ENCODE data around the gene PGD. TPM values are rescaled to one million over a fixed set of nuclear protein-coding genes. Genes with fewer than 3 reads are reported as not detected.

The PGD gene
- total and polyA plus RNA-seq, 2 donors (not counting 1 experiment from before 2014, with no cell fraction given) = 13.7 to 56.7 TPM

DNA sequence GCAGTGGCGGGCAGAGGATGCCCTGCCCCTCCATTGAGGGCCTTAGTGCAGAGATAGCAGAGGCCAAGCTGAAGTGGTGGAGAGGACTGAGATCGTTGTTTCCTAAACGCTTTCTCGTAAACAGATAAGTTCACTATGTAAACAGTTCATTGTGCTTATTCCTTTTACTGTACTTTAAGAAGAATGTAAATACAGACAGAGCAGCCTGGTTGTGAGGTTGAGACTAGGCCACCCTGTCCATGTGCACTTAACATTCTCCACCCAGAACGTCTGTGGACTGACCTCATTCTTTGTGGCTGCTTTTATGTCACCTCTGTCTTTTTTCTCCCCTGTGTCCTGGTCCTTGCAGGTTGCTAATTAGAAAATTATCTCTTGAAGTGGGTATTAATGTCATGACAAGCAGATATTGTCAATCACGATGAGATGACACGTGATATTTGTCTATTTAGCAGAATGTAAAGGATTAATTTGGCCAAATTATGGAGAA is 39.9 kb downstream of the PGD start:
- CTCF ChIA-PET = interaction anchor here (0.6 kb wide), 1 partner anchor 13 kb away, joined by 4 read pairs; no protein-coding TSS in a partner anchor
- H3K27ac Mint-ChIP-seq = no peak overlapping the region
- Histone ChIP-seq H3K4me3 (ENCODE audit: control extremely low read depth in 1 of 5, extremely low read depth in 1 of 5, insufficient read depth in 1 of 5, low read depth in 2 of 5, low read length in 4 of 5) (no peak overlapping the region), H3K27me3 (replicated peaks in 1 of 4; ENCODE audit: control extremely low read depth in 1 of 4, control insufficient read depth in 3 of 4, insufficient read depth in 4 of 4, low read length in 3 of 4) (no peaks in the 10 kb centered on the region), H3K9me3 (ENCODE audit: control extremely low read depth in 1 of 3, control insufficient read depth in 2 of 3, insufficient read depth in 1 of 3, low read length in 2 of 3) (no peaks in the 10 kb centered on the region), H3K36me3 (replicated peaks in 1 of 2; ENCODE audit: control extremely low read depth in 1 of 2, control insufficient read depth in 1 of 2, extremely low read depth in 1 of 2, insufficient read depth in 2 of 2, low read length in 1 of 2) (peaks cover 0 to 3% of the 10 kb centered on the region in 2 experiments), H2AFZ (ENCODE audit: insufficient read depth, low read depth, low read length, poor library complexity, severe bottlenecking) (no peak overlapping the region), H3K79me2 (ENCODE audit: control insufficient read depth, insufficient read depth, low read length) (no peaks in the 10 kb centered on the region), H3K27ac (ENCODE audit: low read length in 2 of 2) (no peak overlapping the region), H3K9ac (ENCODE audit: low read length) (no peak overlapping the region), H3K4me2 (replicated peaks; ENCODE audit: low read depth, low read length, poor library complexity, severe bottlenecking) (no peak overlapping the region), H4K20me1 (ENCODE audit: control insufficient read depth, insufficient read depth, low read length, poor library complexity, severe bottlenecking) (no peaks in the 10 kb centered on the region), H3K4me1 (ENCODE audit: control insufficient read depth in 2 of 2, insufficient read depth in 2 of 2, low read length in 2 of 2) (peaks cover 0 to 2% of the 10 kb centered on the region in 2 donors)
- DNase-seq (no peak), ATAC-seq (ENCODE audit: low read depth) (no peak)
- POLR2A ChIA-PET = no interaction called here
- TF ChIP-seq, protein P1, sequence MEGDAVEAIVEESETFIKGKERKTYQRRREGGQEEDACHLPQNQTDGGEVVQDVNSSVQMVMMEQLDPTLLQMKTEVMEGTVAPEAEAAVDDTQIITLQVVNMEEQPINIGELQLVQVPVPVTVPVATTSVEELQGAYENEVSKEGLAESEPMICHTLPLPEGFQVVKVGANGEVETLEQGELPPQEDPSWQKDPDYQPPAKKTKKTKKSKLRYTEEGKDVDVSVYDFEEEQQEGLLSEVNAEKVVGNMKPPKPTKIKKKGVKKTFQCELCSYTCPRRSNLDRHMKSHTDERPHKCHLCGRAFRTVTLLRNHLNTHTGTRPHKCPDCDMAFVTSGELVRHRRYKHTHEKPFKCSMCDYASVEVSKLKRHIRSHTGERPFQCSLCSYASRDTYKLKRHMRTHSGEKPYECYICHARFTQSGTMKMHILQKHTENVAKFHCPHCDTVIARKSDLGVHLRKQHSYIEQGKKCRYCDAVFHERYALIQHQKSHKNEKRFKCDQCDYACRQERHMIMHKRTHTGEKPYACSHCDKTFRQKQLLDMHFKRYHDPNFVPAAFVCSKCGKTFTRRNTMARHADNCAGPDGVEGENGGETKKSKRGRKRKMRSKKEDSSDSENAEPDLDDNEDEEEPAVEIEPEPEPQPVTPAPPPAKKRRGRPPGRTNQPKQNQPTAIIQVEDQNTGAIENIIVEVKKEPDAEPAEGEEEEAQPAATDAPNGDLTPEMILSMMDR (IDR thresholded peaks at IDR 0.05) = no peak
- no peak for TF ChIP-seq EZH2 (IDR thresholded peaks at IDR 0.05; ENCODE audit: borderline replicate concordance, insufficient read depth, low read depth, low read length, poor library complexity, severe bottlenecking)
- WGBS (ENCODE audit: insufficient coverage) = 96% methylated on average over 4 of the region's 7 CpGs
- H3K4me3 Mint-ChIP-seq = no peak overlapping the region
- H3K9me3 Mint-ChIP-seq (ENCODE audit: insufficient read depth) = no peaks in the 10 kb centered on the region
- intact Hi-C loops (cut with micrococcal nuclease) = no loop called here
- peaks cover 2% of the 10 kb centered on the region for H3K4me1 Mint-ChIP-seq
- H3K27me3 Mint-ChIP-seq = no peaks in the 10 kb centered on the region

DNA sequence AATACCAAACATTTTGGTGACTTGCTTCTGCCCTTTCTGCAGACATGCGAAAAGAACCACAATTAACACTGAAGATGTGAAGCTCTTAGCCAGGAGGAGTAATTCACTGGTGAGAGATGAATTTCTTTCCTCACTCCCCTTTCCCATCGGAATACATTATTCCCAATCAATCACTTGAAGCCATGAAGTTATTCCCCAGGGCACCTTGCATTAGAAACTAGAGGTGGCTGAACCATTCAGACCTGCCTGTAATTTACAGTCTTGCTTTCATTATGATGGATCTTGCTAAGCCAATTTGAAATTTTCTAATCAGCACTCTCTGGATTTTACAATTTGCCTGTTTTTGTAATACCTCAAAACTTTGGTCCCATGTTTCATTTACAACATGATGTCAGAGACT is 41.4 kb downstream of the PGD start:
- no peak for TF ChIP-seq EZH2 (IDR thresholded peaks at IDR 0.05; ENCODE audit: borderline replicate concordance, insufficient read depth, low read depth, low read length, poor library complexity, severe bottlenecking)
- TF ChIP-seq, protein P1 (IDR thresholded peaks at IDR 0.05) = no peak
- Histone ChIP-seq H3K27me3 (replicated peaks in 1 of 4; ENCODE audit: control extremely low read depth in 1 of 4, control insufficient read depth in 3 of 4, insufficient read depth in 4 of 4, low read length in 3 of 4) (no peaks in the 10 kb centered on the region), H3K4me1 (ENCODE audit: control insufficient read depth in 2 of 2, insufficient read depth in 2 of 2, low read length in 2 of 2) (no peaks in the 10 kb centered on the region), H3K9me3 (ENCODE audit: control extremely low read depth in 1 of 3, control insufficient read depth in 2 of 3, insufficient read depth in 1 of 3, low read length in 2 of 3) (no peaks in the 10 kb centered on the region), H3K9ac (ENCODE audit: low read length) (no peak overlapping the region), H3K36me3 (replicated peaks in 1 of 2; ENCODE audit: control extremely low read depth in 1 of 2, control insufficient read depth in 1 of 2, extremely low read depth in 1 of 2, insufficient read depth in 2 of 2, low read length in 1 of 2) (peaks cover 0 to 8% of the 10 kb centered on the region in 2 experiments), H2AFZ (ENCODE audit: insufficient read depth, low read depth, low read length, poor library complexity, severe bottlenecking) (no peak overlapping the region), H3K4me3 (ENCODE audit: control extremely low read depth in 1 of 5, extremely low read depth in 1 of 5, insufficient read depth in 1 of 5, low read depth in 2 of 5, low read length in 4 of 5) (no peak overlapping the region), H3K79me2 (ENCODE audit: control insufficient read depth, insufficient read depth, low read length) (no peaks in the 10 kb centered on the region), H4K20me1 (ENCODE audit: control insufficient read depth, insufficient read depth, low read length, poor library complexity, severe bottlenecking) (no peaks in the 10 kb centered on the region), H3K27ac (ENCODE audit: low read length in 2 of 2) (no peak overlapping the region), H3K4me2 (replicated peaks; ENCODE audit: low read depth, low read length, poor library complexity, severe bottlenecking) (no peak overlapping the region)
- H3K9me3 Mint-ChIP-seq (ENCODE audit: insufficient read depth) = no peaks in the 10 kb centered on the region
- no peak overlapping the region for H3K4me3 Mint-ChIP-seq
- intact Hi-C loops (cut with micrococcal nuclease) = no loop called here
- ChIA-PET CTCF (no interaction called here), POLR2A (no interaction called here)
- H3K4me1 Mint-ChIP-seq = no peaks in the 10 kb centered on the region
- no CpG with 5 or more reads among the region's 2 CpGs for WGBS (ENCODE audit: insufficient coverage)
- no peaks in the 10 kb centered on the region for H3K27me3 Mint-ChIP-seq
- H3K27ac Mint-ChIP-seq = no peak overlapping the region
- DNase-seq (no peak), ATAC-seq (ENCODE audit: low read depth) (no peak)

All from B cell (primary cell).